Endothelial cell of umbilical vein (primary cell): ENCODE results near the gene TOX2. TPM values are rescaled to one million over a fixed set of nuclear protein-coding genes. Genes with fewer than 3 reads are reported as not detected.

ENCODE experiments used
- BruUV-seq: library from RNA; stranded (reverse); fragments of 400-500 nt; replicated peaks from 2 replicates; lab custom pipeline; 2021; lab: Mats Ljungman, UMichigan
- CTCF ChIA-PET: fragments of 300-600, 350-600 bp; sonication (Branson Sonifier 250); formaldehyde crosslinking; loops from one replicate; lab custom pipeline; 2021; ENCODE audit warnings: antibody characterized with exemption, inconsistent platforms; lab: Charles Lee
- POLR2A ChIA-PET: fragments of 300-600, 350-600 bp; sonication (Branson Sonifier 250); formaldehyde crosslinking; loops from one replicate; lab custom pipeline; 2021; ENCODE audit warnings: antibody characterized with exemption, inconsistent platforms; lab: Charles Lee
- DNase-seq: peaks from one replicate; pipeline ENCODE4 v3.0.0-alpha.2; 2011; ENCODE audit warnings: low read depth, low spot score
- FAIRE-seq: peaks from 2 replicates; lab custom pipeline; 2011; peaks lifted over from hg19 to GRCh38; lab: Jason Lieb, UNC
- H2AFZ ChIP-seq: 2 replicates; pipeline ENCODE4 v1.6.0; 2012; ENCODE audit warnings: low read depth, low read length, control low read depth, inconsistent platforms
- H3K27ac ChIP-seq: 2 replicates; pipeline ENCODE4 v1.5.1; 2011; ENCODE audit warnings: low read depth, mild to moderate bottlenecking, control low read depth, low read length, moderate library complexity; ENCODE audit not compliant: insufficient read depth
- H3K27me3 ChIP-seq, 2 experiments: 2 replicates each; pipeline versions ENCODE4 v1.6.0 to v1.6.1; 2011; ENCODE audit warnings: low read length in 2 of 2, mixed read lengths in 1 of 2; ENCODE audit not compliant: control insufficient read depth in 2 of 2, insufficient read depth in 2 of 2
- H3K36me3 ChIP-seq, 2 experiments: 2 replicates in 1 of 2; 3 replicates in 1 of 2; pipeline ENCODE4 v1.5.1; 2011; ENCODE audit warnings: low read length in 2 of 2, mild to moderate bottlenecking in 1 of 2, moderate library complexity in 1 of 2; ENCODE audit not compliant: control insufficient read depth in 2 of 2, insufficient read depth in 2 of 2; ENCODE audit errors: extremely low read depth in 1 of 2
- H3K4me1 ChIP-seq: 3 replicates; pipeline ENCODE4 v1.5.1; 2011; ENCODE audit warnings: mild to moderate bottlenecking, low read length; ENCODE audit not compliant: control insufficient read depth, insufficient read depth; ENCODE audit errors: extremely low read depth
- H3K4me2 ChIP-seq: 2 replicates; pipeline ENCODE4 v1.6.1; 2011; ENCODE audit warnings: low read length, control low read depth, mixed read lengths; ENCODE audit not compliant: insufficient read depth
- H3K4me3 ChIP-seq, 3 experiments: fragments of 200-600 bp in 1 of 3; sonication (generic), shearing (Covaris generic) in 1 of 3; replicated peaks in 1 of 3; 2 replicates each; pipeline ENCODE4 v1.5.1; 2011 to 2016; ENCODE audit warnings: control low read depth in 3 of 3, low read length in 3 of 3, mild to moderate bottlenecking in 2 of 3, inconsistent platforms in 1 of 3, low read depth in 1 of 3, moderate library complexity in 1 of 3; ENCODE audit not compliant: insufficient read depth in 1 of 3
- H3K79me2 ChIP-seq: 2 replicates; pipeline ENCODE4 v1.6.0; 2012; ENCODE audit warnings: low read length, inconsistent platforms; ENCODE audit not compliant: control insufficient read depth, insufficient read depth
- H3K9ac ChIP-seq: replicated peaks from 2 replicates; pipeline ENCODE3; 2011; ENCODE audit warnings: low read length, control low read depth; ENCODE audit not compliant: insufficient read depth; ENCODE audit errors: extremely low read depth
- H3K9me1 ChIP-seq: replicated peaks from 3 replicates; pipeline ENCODE4 v1.6.0; 2011; ENCODE audit warnings: mild to moderate bottlenecking, low read length; ENCODE audit not compliant: control insufficient read depth, insufficient read depth; ENCODE audit errors: extremely low read depth
- H3K9me3 ChIP-seq: replicated peaks from 2 replicates; pipeline ENCODE4 v1.5.1; 2012; ENCODE audit warnings: low read length, inconsistent platforms; ENCODE audit not compliant: control insufficient read depth, insufficient read depth
- H4K20me1 ChIP-seq: replicated peaks from 2 replicates; pipeline ENCODE3; 2011; ENCODE audit warnings: mild to moderate bottlenecking, low read length; ENCODE audit not compliant: control insufficient read depth, insufficient read depth; ENCODE audit errors: extremely low read depth
- CTCF ChIP-seq, 2 donors: IDR thresholded peaks; 1 replicate in 1 of 2; 2 replicates in 1 of 2; pipeline ENCODE4 v1.5.1; 2011; ENCODE audit warnings: low read length in 2 of 2, mild to moderate bottlenecking in 2 of 2, moderate library complexity in 2 of 2, control low read depth in 1 of 2, inconsistent platforms in 1 of 2, low read depth in 1 of 2; ENCODE audit not compliant: insufficient read depth in 1 of 2; ENCODE audit errors: extremely low read depth in 1 of 2
- EZH2 ChIP-seq: IDR thresholded peaks from 2 replicates; pipeline ENCODE4 v1.6.1; 2012; ENCODE audit warnings: borderline replicate concordance, low read depth, mild to moderate bottlenecking, moderate library complexity, low read length, inconsistent platforms; ENCODE audit not compliant: severe bottlenecking
- FOS ChIP-seq: IDR thresholded peaks from 2 replicates; pipeline ENCODE4 v1.6.1; 2011; ENCODE audit warnings: mild to moderate bottlenecking, low read length, moderate library complexity, borderline replicate concordance; ENCODE audit not compliant: insufficient read depth
- GATA2 ChIP-seq: IDR thresholded peaks from 2 replicates; pipeline ENCODE4 v1.7.0; 2011; ENCODE audit warnings: low read depth, mild to moderate bottlenecking, moderate library complexity, mixed read lengths, low read length; ENCODE audit not compliant: insufficient read length, insufficient read depth
- JUN ChIP-seq: IDR thresholded peaks from 2 replicates; pipeline ENCODE4 v1.6.1; 2011; ENCODE audit warnings: borderline replicate concordance, low read depth; ENCODE audit not compliant: insufficient read length, insufficient read depth
- MAX ChIP-seq: IDR thresholded peaks from 2 replicates; pipeline ENCODE4 v1.6.1; 2011; ENCODE audit not compliant: insufficient read depth, insufficient read length
- MYC ChIP-seq: IDR thresholded peaks from one replicate; pipeline ENCODE4 v1.6.1; 2011; ENCODE audit warnings: mild to moderate bottlenecking, low read depth, low read length
- POLR2A ChIP-seq: IDR thresholded peaks from 2 replicates; pipeline ENCODE4 v1.6.1; 2012; ENCODE audit warnings: low read depth, mild to moderate bottlenecking, control low read depth, low read length
- POLR2AphosphoS5 ChIP-seq: IDR thresholded peaks from 2 replicates; pipeline ENCODE4 v1.6.1; 2012; ENCODE audit warnings: low read depth, mild to moderate bottlenecking, control low read depth, low read length, moderate library complexity; ENCODE audit not compliant: insufficient read depth
- dilution Hi-C: fragments of 300-500 bp; cut with MboI; formaldehyde crosslinking; loops from one replicate; pipeline ENCODE4 v1.15.0; 2019; ENCODE audit warnings: low sequenced_read_pairs; ENCODE audit not compliant: extremely low pct_ligation_motif_present
- intact Hi-C: fragments of 100-400 bp; cut with micrococcal nuclease; formaldehyde crosslinking; loops from one replicate; pipeline ENCODE4 v1.10.0; 2022
- polyA plus RNA-seq, 4 experiments: library from polyadenylated mRNA; depleted of rRNA in 3 of 4; stranded (reverse) in 3 of 4; unstranded in 1 of 4; fragments of >200 nt; gene quantifications; 2 replicates each; pipeline versions ENCODE4 v1.2.1 to v1.2.3, GENCODE V29; 2011 to 2012; ENCODE audit warnings: missing spikeins in 1 of 4
- total RNA-seq: library from RNA; stranded (reverse); gene quantifications from 2 replicates; pipeline ENCODE4 v1.2.3, GENCODE V29; 2021

TOX2 gene
- total and polyA plus RNA-seq, 2 donors (not counting 3 experiments of a cell fraction or from before 2014, with no cell fraction given): 7.0 to 18.6 TPM

GRCh38 chr20:43977962-43978361 lies 63.3 kb downstream of the TOX2 start:
- Histone ChIP-seq H3K4me3 (no peak overlapping the region), H2AFZ (no peak overlapping the region), H3K9ac (no peak overlapping the region), H3K27ac (no peak overlapping the region), H3K4me1 (no peaks in the 10 kb centered on the region), H3K79me2 (no peaks in the 10 kb centered on the region), H3K9me1 (no peaks in the 10 kb centered on the region), H3K9me3 (no peaks in the 10 kb centered on the region), H4K20me1 (no peaks in the 10 kb centered on the region), H3K27me3 (no peaks in the 10 kb centered on the region), H3K4me2 (no peak overlapping the region), H3K36me3 (no peaks in the 10 kb centered on the region)
- POLR2A ChIA-PET: no interaction called here
- no peak for TF ChIP-seq CTCF (IDR thresholded peaks at IDR 0.05; ENCODE audit: extremely low read depth in 1 of 2, insufficient read depth in 1 of 2, low read depth in 1 of 2, low read length in 2 of 2)
- no peak for TF ChIP-seq JUN
- no peak for TF ChIP-seq POLR2AphosphoS5
- no peak for TF ChIP-seq MYC
- no peak for TF ChIP-seq GATA2
- TF ChIP-seq EZH2: no peak
- TF ChIP-seq POLR2A: no peak
- TF ChIP-seq MAX: no peak
- TF ChIP-seq FOS: no peak
- dilution Hi-C loops (no loop called here), intact Hi-C loops (no loop called here)
- DNase-seq (no peak), FAIRE-seq (no peak)
- no TSS peak for BruUV-seq
- CTCF ChIA-PET: interaction anchor here (1.0 to 1.3 kb wide), 4 partner anchors 29 to 212 kb away, joined by 3 read pairs; no protein-coding TSS in a partner anchor
